GM06990 (cell line): Measurements from ENCODE around the gene PRSS27.
A peak's percentile ranks its signal among the peaks of the same experiment; 100 is the strongest.

ENCODE experiments used
- DNase-seq: peaks from one replicate; pipeline ENCODE4 v3.0.0-alpha.2; 2011; ENCODE audit not compliant: insufficient read length; ENCODE audit errors: extremely low read depth
- H3K27me3 ChIP-seq: replicated peaks from 2 replicates; pipeline ENCODE4 v1.6.0; 2011; ENCODE audit warnings: low read length; ENCODE audit not compliant: control insufficient read depth, insufficient read depth
- H3K36me3 ChIP-seq: 2 replicates; pipeline ENCODE4 v1.5.1; 2011; ENCODE audit warnings: low read length; ENCODE audit not compliant: control insufficient read depth, insufficient read depth
- H3K4me3 ChIP-seq: replicated peaks from 2 replicates; pipeline ENCODE4 v1.5.1; 2011; ENCODE audit warnings: low read depth, mild to moderate bottlenecking, control low read depth, low read length
- CTCF ChIP-seq: IDR thresholded peaks from 2 replicates; pipeline ENCODE4 v1.5.1; 2011; ENCODE audit warnings: low read length, control low read depth, mild to moderate bottlenecking, inconsistent platforms; ENCODE audit not compliant: insufficient read depth, poor library complexity, severe bottlenecking

PRSS27 gene

DNA sequence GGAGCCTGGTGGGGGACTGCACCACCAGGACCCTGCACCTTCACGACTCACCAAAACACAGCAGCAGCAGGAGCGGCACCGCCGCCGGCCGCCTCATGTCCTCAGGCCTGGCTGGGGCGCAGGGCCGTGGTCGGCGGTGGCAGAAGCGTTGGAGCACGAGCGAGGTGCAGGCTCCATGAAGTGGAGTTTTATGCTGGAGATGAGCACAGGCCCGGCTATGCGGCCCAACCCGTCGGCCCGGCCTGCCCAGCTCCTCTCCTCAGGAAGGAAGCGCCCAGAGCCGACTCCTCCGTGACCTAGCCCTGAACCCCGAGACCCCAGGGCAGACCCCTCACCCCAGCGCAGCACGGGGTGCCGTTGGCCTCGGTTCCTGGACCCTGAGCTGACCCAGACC, at the start of gene PRSS27:
PRSS27 (minus strand) TSS at position 161 of the 394 bp plus-strand sequence; CDS start at position 97, 64 bp downstream.
- Histone ChIP-seq H3K4me3 (peak within 1 kb of the TSS; percentile 62), H3K27me3 (no peaks in the 10 kb centered on the region; the same call in 1 of the 2 replicates), H3K36me3 (no peaks in the 10 kb centered on the region)
- TF ChIP-seq CTCF, result no peak
- no peak for DNase-seq

GRCh38 chr16:2769675-2770056, 49.6 kb upstream of the PRSS27 start:
- no peak for TF ChIP-seq CTCF
- peaks cover 73% of the 10 kb centered on the region for H3K36me3 ChIP-seq
- H3K27me3 ChIP-seq, result no peaks in the 10 kb centered on the region
- no peak for DNase-seq
- H3K4me3 ChIP-seq, result no peak overlapping the region

DNA sequence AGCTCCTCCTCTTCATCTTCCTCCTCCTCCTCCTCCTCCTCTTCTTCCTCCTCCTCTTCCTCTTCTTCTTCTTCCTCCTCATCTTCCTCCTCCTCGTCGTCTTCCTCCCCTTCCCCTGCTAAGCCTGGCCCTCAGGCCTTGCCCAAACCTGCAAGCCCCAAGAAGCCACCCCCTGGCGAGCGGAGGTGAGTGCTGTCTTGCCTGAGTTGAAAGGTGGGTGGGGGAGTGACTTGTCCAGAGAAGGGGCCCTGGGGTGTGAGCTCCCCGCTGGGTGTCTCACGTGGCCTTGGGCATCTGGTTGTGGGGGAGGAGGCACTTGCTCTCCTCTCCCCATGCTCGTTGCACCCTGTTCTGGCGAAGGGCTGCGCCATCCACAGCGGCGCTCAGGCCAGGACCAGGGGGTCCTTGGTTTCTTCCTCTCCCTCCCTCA, 49.1 kb upstream of the PRSS27 start:
- TF ChIP-seq CTCF, result no peak
- Histone ChIP-seq H3K4me3 (no peak overlapping the region), H3K27me3 (no peaks in the 10 kb centered on the region), H3K36me3 (peaks cover 75% of the 10 kb centered on the region)
- no peak for DNase-seq

- H3K36me3 ChIP-seq, result peaks cover 78% of the 10 kb centered on the region
- no peak overlapping the region for H3K4me3 ChIP-seq
- H3K27me3 ChIP-seq, result no peaks in the 10 kb centered on the region
- no peak for DNase-seq
- TF ChIP-seq CTCF, result no peak
Measured at GRCh38 chr16:2768403-2769089, 48.5 kb upstream of the PRSS27 start.

- DNase-seq, result no peak
- TF ChIP-seq CTCF, result no peak
- no peak overlapping the region for H3K4me3 ChIP-seq
- no peaks in the 10 kb centered on the region for H3K27me3 ChIP-seq
- peaks cover 81% of the 10 kb centered on the region for H3K36me3 ChIP-seq
Measured at GRCh38 chr16:2767891-2768290, 47.9 kb upstream of the PRSS27 start.

DNA sequence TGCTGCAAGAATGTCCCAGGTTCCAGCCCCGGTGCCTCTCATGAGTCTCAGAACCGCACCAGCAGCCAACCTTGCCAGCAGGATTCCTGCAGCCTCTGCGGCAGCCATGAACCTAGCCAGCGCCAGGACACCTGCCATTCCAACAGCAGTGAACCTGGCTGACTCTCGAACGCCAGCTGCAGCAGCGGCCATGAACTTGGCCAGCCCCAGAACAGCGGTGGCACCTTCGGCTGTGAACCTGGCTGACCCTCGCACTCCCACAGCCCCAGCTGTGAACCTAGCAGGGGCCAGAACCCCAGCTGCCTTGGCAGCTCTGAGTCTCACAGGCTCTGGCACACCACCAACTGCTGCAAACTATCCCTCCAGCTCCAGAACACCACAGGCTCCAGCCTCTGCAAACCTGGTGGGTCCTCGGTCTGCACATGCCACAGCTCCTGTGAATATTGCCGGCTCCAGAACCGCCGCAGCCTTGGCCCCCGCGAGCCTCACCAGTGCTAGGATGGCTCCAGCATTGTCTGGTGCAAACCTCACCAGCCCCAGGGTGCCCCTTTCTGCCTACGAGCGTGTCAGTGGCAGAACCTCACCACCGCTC, 47.2 kb upstream of the PRSS27 start:
- TF ChIP-seq CTCF, result no peak
- H3K36me3 ChIP-seq, result peaks cover 85% of the 10 kb centered on the region
- H3K27me3 ChIP-seq, result no peaks in the 10 kb centered on the region
- H3K4me3 ChIP-seq, result no peak overlapping the region
- no peak for DNase-seq
